GM23248 (cell line): ENCODE data around the gene LIN28A. TPM values are rescaled to one million over a fixed set of nuclear protein-coding genes. Genes with fewer than 3 reads are reported as not detected.

Source experiments
- DNase-seq: peaks from one replicate; pipeline ENCODE4 v3.0.0-alpha.2; 2015
- H2AFZ ChIP-seq: fragments of 200-600 bp; sonication (generic); 2 replicates; pipeline ENCODE4 v1.6.1; 2016; ENCODE audit warnings: antibody characterized with exemption
- H3F3A ChIP-seq: fragments of 200-600 bp; sonication (generic); 2 replicates; pipeline ENCODE4 v1.6.1; 2016; ENCODE audit warnings: mild to moderate bottlenecking, antibody characterized with exemption, mixed run types; ENCODE audit not compliant: insufficient read depth
- H3K27ac ChIP-seq: fragments of 200-600 bp; sonication (generic); 2 replicates; pipeline ENCODE4 v1.5.1; 2016; ENCODE audit warnings: mild to moderate bottlenecking
- H3K27me3 ChIP-seq: fragments of 200-600 bp; sonication (generic); replicated peaks from 2 replicates; pipeline ENCODE4 v1.6.1; 2016; ENCODE audit warnings: mild to moderate bottlenecking; ENCODE audit not compliant: insufficient read depth
- H3K36me3 ChIP-seq: fragments of 200-600 bp; sonication (generic); 2 replicates; pipeline ENCODE4 v1.6.1; 2016; ENCODE audit warnings: low read depth, mild to moderate bottlenecking
- H3K4me1 ChIP-seq: fragments of 200-600 bp; sonication (generic); 2 replicates; pipeline ENCODE4 v1.6.1; 2016; ENCODE audit warnings: mild to moderate bottlenecking; ENCODE audit not compliant: insufficient read depth
- H3K4me2 ChIP-seq: fragments of 200-600 bp; sonication (generic); one replicate; pipeline ENCODE4 v1.6.1; 2016; ENCODE audit warnings: mild to moderate bottlenecking; ENCODE audit not compliant: unreplicated experiment
- H3K4me3 ChIP-seq: fragments of 200-600 bp; sonication (generic); 2 replicates; pipeline ENCODE4 v1.5.1; 2016; ENCODE audit warnings: mild to moderate bottlenecking
- H3K79me2 ChIP-seq: fragments of 200-600 bp; sonication (generic); 2 replicates; pipeline ENCODE4 v1.6.1; 2016; ENCODE audit warnings: mild to moderate bottlenecking; ENCODE audit not compliant: insufficient read depth
- H3K9ac ChIP-seq: fragments of 200-600 bp; sonication (generic); 2 replicates; pipeline ENCODE4 v1.6.1; 2016; ENCODE audit warnings: mild to moderate bottlenecking
- H3K9me2 ChIP-seq: fragments of 200-600 bp; sonication (generic); 2 replicates; pipeline ENCODE4 v1.6.1; 2016; ENCODE audit warnings: mixed run types, mild to moderate bottlenecking, moderate library complexity; ENCODE audit not compliant: insufficient read depth
- H3K9me3 ChIP-seq: fragments of 200-600 bp; sonication (generic); one replicate; pipeline ENCODE4 v1.6.1; 2017; ENCODE audit warnings: low read depth
- H4K20me1 ChIP-seq: fragments of 200-600 bp; sonication (generic); 2 replicates; pipeline ENCODE4 v1.6.0; 2016; ENCODE audit not compliant: insufficient read depth
- EZH2 ChIP-seq: fragments of 200-600 bp; sonication (generic); IDR thresholded peaks from 2 replicates; pipeline ENCODE4 v1.6.1; 2018; ENCODE audit warnings: antibody characterized with exemption, mild to moderate bottlenecking; ENCODE audit not compliant: insufficient read depth, poor library complexity, severe bottlenecking
- EZH2phosphoT487 ChIP-seq: fragments of 200-600 bp; sonication (generic); IDR thresholded peaks from 2 replicates; pipeline ENCODE4 v1.6.1; 2018; ENCODE audit warnings: antibody characterized with exemption, moderate library complexity, mild to moderate bottlenecking, low read depth; ENCODE audit not compliant: insufficient read depth
- WGBS, 2 experiments: methylation state at CpG; one replicate each; pipeline ENCODE4 v1.1.6; 2015 to 2017; ENCODE audit warnings: low lambda C conversion rate in 2 of 2, low coverage in 1 of 2; ENCODE audit errors: missing lambda C conversion rate in 2 of 2; 5-methylcytosine and 5-hydroxymethylcytosine counted together
- in situ Hi-C: fragments of 300-500 bp; cut with MboI; formaldehyde crosslinking; loops from 2 replicates; pipeline ENCODE4 v1.15.0; 2020
- polyA plus RNA-seq: library from polyadenylated mRNA; unstranded; fragments of >200 nt; fragmentation: Nextera tagmentation; extraction: Ambion mirVana; gene quantifications from 2 replicates; pipeline ENCODE4 v1.2.1, GENCODE V29; 2016
- total RNA-seq: library from RNA; depleted of rRNA; stranded (reverse); fragments of >200 nt; shearing (Covaris generic); gene quantifications from 2 replicates; pipeline ENCODE4 v1.2.3, GENCODE V29; 2014

The LIN28A gene
- total and polyA plus RNA-seq, 2 experiments from 2014 or later: 0.14 TPM; not detected in 1

GRCh38 chr1:26472901-26473845, 62.6 kb downstream of the LIN28A start:
- H3K9ac ChIP-seq: peak overlapping the region; percentile 100
- peaks cover 23% of the 10 kb centered on the region for H3K79me2 ChIP-seq
- no peaks in the 10 kb centered on the region for H3K27me3 ChIP-seq
- peak overlapping the region; percentile 100 for H3K4me3 ChIP-seq
- H3K4me1 ChIP-seq: peaks cover 19% of the 10 kb centered on the region
- no peaks in the 10 kb centered on the region for H3K9me2 ChIP-seq
- peak overlapping the region; percentile 99 for H3K27ac ChIP-seq
- DNase-seq: peak; percentile 97
- 3% methylated on average over 35 to 41 of the region's 71 CpGs for WGBS, 2 experiments
- in situ Hi-C loops: no loop called here
- peak overlapping the region; percentile 94 for H3K4me2 ChIP-seq
- no peaks in the 10 kb centered on the region for H3K9me3 ChIP-seq
- TF ChIP-seq EZH2phosphoT487: no peak
- no peak for TF ChIP-seq EZH2
- peaks cover 37% of the 10 kb centered on the region for H3K36me3 ChIP-seq
- peaks cover 42% of the 10 kb centered on the region for H3F3A ChIP-seq
- H2AFZ ChIP-seq: no peak overlapping the region
- H4K20me1 ChIP-seq: 0 out of 2 replicates have a peak, but pooled peaks cover 16% of the 10 kb centered on the region

- no peak overlapping the region for H3K4me2 ChIP-seq
- H3K36me3 ChIP-seq: peaks cover 39% of the 10 kb centered on the region
- no peak overlapping the region for H3K27ac ChIP-seq
Observed at GRCh38 chr1:26474818-26475217, 64.2 kb downstream of the LIN28A start.

GRCh38 chr1:26475989-26476388, 65.4 kb downstream of the LIN28A start:
- WGBS, 2 experiments: 67 to 71% methylated on average over 3 of the region's 3 CpGs
- Histone ChIP-seq H2AFZ (no peak overlapping the region), H3K27me3 (no peaks in the 10 kb centered on the region), H3F3A (peaks cover 33% of the 10 kb centered on the region), H3K27ac (no peak overlapping the region), H3K79me2 (peaks cover 23% of the 10 kb centered on the region), H3K4me1 (peaks cover 19% of the 10 kb centered on the region), H3K9me2 (no peaks in the 10 kb centered on the region), H3K4me2 (no peak overlapping the region), H3K36me3 (peaks cover 39% of the 10 kb centered on the region), H3K4me3 (no peak overlapping the region), H4K20me1 (0 out of 2 replicates have a peak, but pooled peaks cover 16% of the 10 kb centered on the region), H3K9me3 (no peaks in the 10 kb centered on the region), H3K9ac (no peak overlapping the region)
- TF ChIP-seq EZH2 (no peak), EZH2phosphoT487 (no peak)
- no peak for DNase-seq
- in situ Hi-C loops: no loop called here

More at GRCh38 chr1:26474818-26475217, 64.2 kb downstream of the LIN28A start:
- Histone ChIP-seq H3K9me2 (no peaks in the 10 kb centered on the region), H3K9ac (no peak overlapping the region), H3K27me3 (no peaks in the 10 kb centered on the region), H3K79me2 (peaks cover 23% of the 10 kb centered on the region), H3F3A (peaks cover 39% of the 10 kb centered on the region), H3K9me3 (no peaks in the 10 kb centered on the region), H3K4me1 (peaks cover 19% of the 10 kb centered on the region), H3K4me3 (no peak overlapping the region; the same call in 1 of the 2 replicates), H4K20me1 (0 out of 2 replicates have a peak, but pooled peaks cover 16% of the 10 kb centered on the region), H2AFZ (no peak overlapping the region)
- 100% methylated on average over 1 of the region's 1 CpG for WGBS, 2 experiments
- no peak for TF ChIP-seq EZH2
- TF ChIP-seq EZH2phosphoT487: no peak
- in situ Hi-C loops: no loop called here
- no peak for DNase-seq

- no peak for DNase-seq
- no peak overlapping the region for H2AFZ ChIP-seq
- H3K36me3 ChIP-seq: peaks cover 39% of the 10 kb centered on the region
- no peak overlapping the region for H3K27ac ChIP-seq
- no peak overlapping the region for H3K4me2 ChIP-seq
- H3K9ac ChIP-seq: no peak overlapping the region
- no peaks in the 10 kb centered on the region for H3K9me2 ChIP-seq
- H3K79me2 ChIP-seq: peaks cover 23% of the 10 kb centered on the region
- in situ Hi-C loops: no loop called here
- H3F3A ChIP-seq: peaks cover 25% of the 10 kb centered on the region
- no peak overlapping the region for H3K4me3 ChIP-seq
- no peaks in the 10 kb centered on the region for H3K9me3 ChIP-seq
- H4K20me1 ChIP-seq: 0 out of 2 replicates have a peak, but pooled peaks cover 16% of the 10 kb centered on the region
- no peaks in the 10 kb centered on the region for H3K27me3 ChIP-seq
- WGBS, 2 experiments: 54 to 55% methylated on average over 4 of the region's 4 CpGs
- H3K4me1 ChIP-seq: peaks cover 16% of the 10 kb centered on the region
- no peak for TF ChIP-seq EZH2phosphoT487
Observed at GRCh38 chr1:26476958-26477357, 66.3 kb downstream of the LIN28A start.
